Gastrocnemius medialis (tissue), 4 donors: Measurements from ENCODE around the gene PAK2. TPM values are rescaled to one million over a fixed set of nuclear protein-coding genes. Genes with fewer than 3 reads are reported as not detected.
A peak's percentile ranks its signal among the peaks of the same experiment; 100 is the strongest.
"Not testable (repeated sequence)": the region's sequence is repeated elsewhere in the genome, so short reads cannot be mapped to it uniquely, and the experiment has no call there.

ENCODE experiments used
- ATAC-seq, 2 donors: fragments of 150-250 bp; one replicate each; pipeline ENCODE4 v1.9.1; 2016
- DNase-seq, 2 donors: peaks; one replicate each; pipeline ENCODE4 v3.0.0-alpha.2; 2019
- H3K27ac ChIP-seq, 4 donors: fragments of 200-600 bp; sonication (generic); 1 replicate in 1 of 4; 2 replicates in 3 of 4; pipeline ENCODE4 v1.5.1; 2016 to 2018; ENCODE audit warnings: mild to moderate bottlenecking in 2 of 4, moderate library complexity in 1 of 4
- H3K27me3 ChIP-seq, 3 donors: fragments of 200-600 bp; sonication (generic) in 2 of 3; 1 replicate in 1 of 3; 2 replicates in 2 of 3; pipeline versions ENCODE4 v1.5.1 to v1.6.0; 2016 to 2019; ENCODE audit warnings: mild to moderate bottlenecking in 1 of 3, moderate library complexity in 1 of 3
- H3K36me3 ChIP-seq, 2 donors: fragments of 200-600 bp; sonication (generic) in 1 of 2; one replicate each; pipeline ENCODE4 v1.5.1; 2017 to 2018
- H3K4me1 ChIP-seq, 2 donors: fragments of 200-600 bp; sonication (generic) in 1 of 2; one replicate each; pipeline ENCODE4 v1.5.1; 2016 to 2017; ENCODE audit warnings: mild to moderate bottlenecking in 2 of 2
- H3K4me3 ChIP-seq, 4 donors: fragments of 200-600 bp; sonication (generic) in 3 of 4; 1 replicate in 1 of 4; 2 replicates in 3 of 4; pipeline ENCODE4 v1.5.1; 2016 to 2019; ENCODE audit warnings: mild to moderate bottlenecking in 2 of 4
- H3K9me3 ChIP-seq, 3 donors: fragments of 200-600 bp; sonication (generic) in 2 of 3; 1 replicate in 1 of 3; 2 replicates in 2 of 3; pipeline ENCODE4 v1.5.1; 2016 to 2019
- POLR2A ChIP-seq, 2 donors: fragments of 450-650 bp; IDR thresholded peaks; one replicate each; pipeline ENCODE4 v1.6.1; 2017; ENCODE audit warnings: antibody characterized with exemption in 2 of 2, mild to moderate bottlenecking in 2 of 2, moderate library complexity in 2 of 2
- in situ Hi-C, 4 donors: fragments of 200-750 bp; cut with MboI; loops; one replicate each; pipeline versions ENCODE4 v1.15.0 to v1.8.0; 2017; ENCODE audit warnings: low sequenced_read_pairs in 4 of 4
- intact Hi-C: fragments of 100-400 bp; cut with DNase I; formaldehyde crosslinking; loops from one replicate; pipeline ENCODE4 v1.15.1; 2023; ENCODE audit warnings: low total_unique reads
- total RNA-seq, 4 donors: library from RNA; depleted of rRNA; stranded (reverse); fragments of >200 nt; gene quantifications; one replicate each; pipeline versions ENCODE4 v1.1.0 to v1.2.3, GENCODE V29; 2016
- TF ChIP-seq, protein P1 (sequence below), 5 experiments: fragments of 450-650 bp in 3 of 5; fragments of 200-600 bp in 2 of 5; sonication (generic) in 2 of 5; IDR thresholded peaks in 4 of 5; conservative IDR thresholded peaks in 1 of 5; 1 replicate in 4 of 5; 2 replicates in 1 of 5; pipeline ENCODE4 v1.5.1; 2016 to 2019; ENCODE audit warnings: antibody characterized with exemption in 5 of 5, mild to moderate bottlenecking in 3 of 5, moderate library complexity in 3 of 5

The PAK2 gene
- total RNA-seq, 4 donors from 2014 or later: 42.6 to 58.6 (median 50.1) TPM

DNA sequence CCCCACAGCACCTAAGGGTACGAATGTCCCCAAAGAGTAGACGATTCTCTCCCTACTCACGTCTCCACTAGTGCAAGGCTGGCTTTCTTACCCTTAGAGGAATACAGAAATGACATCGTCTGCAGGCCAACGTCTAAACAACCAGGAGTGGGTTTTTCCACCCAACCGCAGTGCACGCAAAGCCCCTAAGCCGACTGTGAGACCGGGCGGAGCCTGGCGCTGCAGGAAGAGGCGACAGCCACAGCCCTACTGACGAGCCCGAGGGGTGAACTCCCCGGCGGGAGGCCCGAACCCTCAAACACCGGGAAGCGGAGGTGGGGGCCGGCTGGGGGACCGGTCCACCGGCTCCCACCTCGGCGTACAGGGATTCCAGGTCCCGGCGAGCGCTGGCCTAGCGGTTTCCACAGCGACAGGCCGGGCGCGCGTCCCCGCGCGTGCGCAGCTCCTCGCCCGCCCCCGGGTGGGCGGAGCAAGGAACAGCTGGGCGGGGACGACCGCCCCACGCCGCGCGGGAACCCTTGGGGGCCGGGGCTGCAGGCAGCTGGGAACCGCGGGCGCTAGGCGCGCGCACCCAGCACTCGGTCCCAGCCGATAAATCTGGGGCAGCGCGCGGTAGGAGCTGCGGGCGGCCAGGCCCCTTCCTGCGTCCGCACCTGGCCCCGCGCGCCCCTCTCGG, 27.7 kb upstream of the PAK2 start, which contains the start of the genes CEP19 and PIGX:
CEP19 (minus strand) TSS at position 413 of the 676 bp plus-strand sequence. CDS start 3,593 bp downstream, outside the sequence.
PIGX (plus strand) TSS at position 540 of the 676 bp plus-strand sequence.
- H3K4me1 ChIP-seq: peaks cover 14 to 20% of the 10 kb centered on the region in 2 donors

DNA sequence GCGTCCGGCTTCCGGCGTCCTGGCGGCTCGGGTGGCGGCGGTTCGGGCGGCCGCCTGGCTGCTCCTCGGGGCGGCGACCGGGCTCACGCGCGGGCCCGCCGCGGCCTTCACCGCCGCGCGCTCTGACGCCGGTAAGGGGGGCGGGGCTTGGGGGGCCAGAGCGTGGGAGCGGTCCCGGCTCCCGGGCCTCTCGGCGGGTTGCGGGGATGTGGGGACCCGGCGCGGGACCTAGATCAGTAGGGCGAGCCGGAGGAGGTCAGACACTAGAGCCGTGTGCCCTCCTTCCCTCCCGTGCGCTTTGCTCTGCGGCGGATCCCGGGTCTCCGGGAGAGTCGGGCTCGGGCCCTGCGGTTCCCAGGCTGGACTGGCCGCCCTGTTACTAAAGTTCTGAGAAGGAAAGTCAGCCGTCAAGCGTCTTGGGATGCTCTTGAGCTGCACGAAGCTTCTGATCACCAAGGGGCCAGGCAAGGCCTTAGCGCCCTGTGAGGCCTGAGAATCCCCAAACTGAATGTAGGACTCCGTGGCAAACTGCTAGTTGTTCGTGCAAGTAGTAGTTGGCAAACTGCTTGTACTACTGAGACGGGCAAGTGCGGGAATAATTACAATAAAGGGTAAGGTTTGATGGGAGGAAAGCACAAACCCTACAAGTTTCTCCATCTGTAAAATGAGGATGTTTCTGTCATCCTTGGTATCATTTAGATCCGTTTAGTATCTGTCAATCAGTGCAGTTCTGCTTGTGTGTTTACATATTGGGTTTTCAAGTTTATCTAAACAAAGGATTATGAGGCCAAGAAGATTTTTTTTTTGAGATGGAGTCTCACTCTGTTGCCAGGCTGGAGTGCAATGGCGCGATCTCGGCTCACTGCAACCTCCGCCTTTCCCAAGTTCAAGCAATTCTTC, 26.9 kb upstream of the PAK2 start:
- H3K9me3 ChIP-seq: no peaks in the 10 kb centered on the region
- in situ Hi-C loops (no loop called here), intact Hi-C loops (loop anchor here (1.0 to 5.0 kb wide), 2 partner anchors 27 to 580 kb away; partner anchors contain the start of gene PAK2)
- DNase-seq (peak; percentile 15 to 48), ATAC-seq (peak; percentile 83 to 84)
- H3K4me1 ChIP-seq: peaks cover 14 to 20% of the 10 kb centered on the region in 2 donors
- peak overlapping the region; percentile 72 to 100 (median 82) for H3K4me3 ChIP-seq
- peak overlapping the region; percentile 84 to 93 (median 90) for H3K27ac ChIP-seq
- TF ChIP-seq POLR2A (IDR thresholded peaks at IDR 0.05): peak; percentile 6 to 37
- TF ChIP-seq, protein P1, sequence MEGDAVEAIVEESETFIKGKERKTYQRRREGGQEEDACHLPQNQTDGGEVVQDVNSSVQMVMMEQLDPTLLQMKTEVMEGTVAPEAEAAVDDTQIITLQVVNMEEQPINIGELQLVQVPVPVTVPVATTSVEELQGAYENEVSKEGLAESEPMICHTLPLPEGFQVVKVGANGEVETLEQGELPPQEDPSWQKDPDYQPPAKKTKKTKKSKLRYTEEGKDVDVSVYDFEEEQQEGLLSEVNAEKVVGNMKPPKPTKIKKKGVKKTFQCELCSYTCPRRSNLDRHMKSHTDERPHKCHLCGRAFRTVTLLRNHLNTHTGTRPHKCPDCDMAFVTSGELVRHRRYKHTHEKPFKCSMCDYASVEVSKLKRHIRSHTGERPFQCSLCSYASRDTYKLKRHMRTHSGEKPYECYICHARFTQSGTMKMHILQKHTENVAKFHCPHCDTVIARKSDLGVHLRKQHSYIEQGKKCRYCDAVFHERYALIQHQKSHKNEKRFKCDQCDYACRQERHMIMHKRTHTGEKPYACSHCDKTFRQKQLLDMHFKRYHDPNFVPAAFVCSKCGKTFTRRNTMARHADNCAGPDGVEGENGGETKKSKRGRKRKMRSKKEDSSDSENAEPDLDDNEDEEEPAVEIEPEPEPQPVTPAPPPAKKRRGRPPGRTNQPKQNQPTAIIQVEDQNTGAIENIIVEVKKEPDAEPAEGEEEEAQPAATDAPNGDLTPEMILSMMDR (IDR thresholded peaks at IDR 0.05 in 4 of 5, conservative IDR thresholded peaks at IDR 0.05 in 1 of 5): peak in 1 of 5 experiments; percentile 11
- H3K36me3 ChIP-seq: no peaks in the 10 kb centered on the region
- no peaks in the 10 kb centered on the region for H3K27me3 ChIP-seq

More for the DNA sequence above, 27.7 kb upstream of the PAK2 start, which contains the start of the genes CEP19 and PIGX:
- H3K27me3 ChIP-seq: no peaks in the 10 kb centered on the region
- DNase-seq: peak; percentile 66 to 68
- in situ Hi-C loops: no loop called here
- H3K9me3 ChIP-seq: no peaks in the 10 kb centered on the region
- H3K4me3 ChIP-seq: peak within 1 kb of the TSS; percentile 72 to 100 (median 82)
- ATAC-seq: peak; percentile 94
- H3K36me3 ChIP-seq: no peaks in the 10 kb centered on the region
- peak within 1 kb of the TSS; percentile 84 to 93 (median 90) for H3K27ac ChIP-seq
- intact Hi-C loops: loop anchor here (1.0 to 5.0 kb wide), 2 partner anchors 27 to 580 kb away; partner anchors contain the start of gene PAK2
- TF ChIP-seq, protein P1 (IDR thresholded peaks at IDR 0.05 in 4 of 5, conservative IDR thresholded peaks at IDR 0.05 in 1 of 5): peak; percentile 13 to 52 (median 41)
- peak; percentile 81 to 88 for TF ChIP-seq POLR2A (IDR thresholded peaks at IDR 0.05)

DNA sequence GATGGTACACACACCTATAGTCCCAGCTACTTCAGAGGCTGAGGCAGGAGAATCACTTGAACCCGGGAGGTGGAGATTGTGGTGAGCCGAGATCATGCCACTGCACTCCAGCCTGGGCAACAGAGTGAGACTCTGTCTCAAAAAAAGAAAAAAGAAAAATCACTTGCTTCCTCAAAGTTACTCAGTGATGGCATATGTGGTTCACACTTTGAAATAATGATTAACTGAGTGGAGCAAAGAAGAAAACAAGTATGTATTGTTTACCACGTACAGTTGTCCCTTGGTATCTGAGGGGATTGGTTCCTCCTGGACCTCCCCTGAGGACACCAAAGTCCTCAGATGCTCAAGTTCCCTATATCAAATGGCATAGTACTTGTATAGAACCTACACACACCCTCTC, 22.5 kb upstream of the PAK2 start:
- in situ Hi-C loops, ATAC-seq, H3K9me3 ChIP-seq, H3K27ac ChIP-seq, intact Hi-C loops, H3K36me3 ChIP-seq, DNase-seq, H3K27me3 ChIP-seq, H3K4me3 ChIP-seq: not testable (repeated sequence)
- H3K4me1 ChIP-seq: peaks cover 9 to 12% of the 10 kb centered on the region in 2 donors

DNA sequence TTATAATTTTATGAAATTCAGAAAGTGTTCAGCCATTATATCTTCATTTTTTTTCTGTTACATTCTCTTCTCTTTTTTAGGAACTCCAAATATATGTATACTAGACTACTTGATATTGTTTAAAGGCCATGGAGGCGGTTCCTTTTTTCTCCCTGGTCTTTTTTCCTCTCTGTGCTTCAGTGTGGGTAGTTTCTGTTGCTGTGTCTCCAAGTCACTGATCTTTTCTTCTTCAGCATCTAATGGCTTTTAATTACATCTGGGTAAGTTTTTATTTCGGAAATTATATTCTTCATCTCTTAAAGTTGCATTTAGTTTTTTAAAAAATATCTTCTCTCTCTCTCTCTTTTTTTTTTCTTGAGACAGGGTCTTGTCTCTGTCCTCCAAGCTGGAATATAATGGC, 18.6 kb upstream of the PAK2 start:
- no peak overlapping the region for H3K4me3 ChIP-seq
- H3K9me3 ChIP-seq: no peaks in the 10 kb centered on the region
- intact Hi-C loops: no loop called here
- ATAC-seq: no peak
- H3K4me1 ChIP-seq: no peaks in the 10 kb centered on the region
- no peak overlapping the region for H3K27ac ChIP-seq
- no peak for DNase-seq
- in situ Hi-C loops: no loop called here
- no peaks in the 10 kb centered on the region for H3K27me3 ChIP-seq
- TF ChIP-seq, protein P1 (IDR thresholded peaks at IDR 0.05 in 4 of 5, conservative IDR thresholded peaks at IDR 0.05 in 1 of 5): no peak
- no peak for TF ChIP-seq POLR2A (IDR thresholded peaks at IDR 0.05)
- H3K36me3 ChIP-seq: peaks cover 0 to 21% of the 10 kb centered on the region in 2 donors
